ENCODE measurements around the gene INTS4.
"Not testable (repeated sequence)": the region's sequence is repeated elsewhere in the genome, so short reads cannot be mapped to it uniquely, and the experiment has no call there.

DNA sequence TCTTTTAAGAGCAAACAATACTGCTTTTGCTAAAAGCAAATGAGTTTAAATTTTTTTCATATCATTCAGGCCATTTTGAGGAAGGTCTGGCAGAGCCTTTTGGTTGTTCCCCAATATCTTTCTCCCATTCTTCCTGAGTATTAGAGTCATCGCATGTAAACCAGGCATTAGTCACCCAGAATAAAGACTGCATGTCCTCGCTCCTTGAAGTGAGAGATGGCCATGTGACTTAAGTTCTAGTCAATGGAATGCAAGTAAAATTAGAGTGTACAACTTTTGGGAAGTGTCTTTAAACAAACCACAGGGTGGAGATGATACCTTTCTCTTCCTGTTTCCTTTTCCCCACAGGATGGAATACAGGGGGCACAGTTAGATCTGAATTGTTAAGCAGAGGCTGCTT, 76.8 kb downstream of the INTS4 start:
- not testable (repeated sequence) for TF ChIP-seq FOXM1 (IDR thresholded peaks at IDR 0.05; ENCODE audit: borderline replicate concordance); SP1 (IDR thresholded peaks at IDR 0.05); BHLHE40 (IDR thresholded peaks at IDR 0.05; ENCODE audit: borderline replicate concordance)
